Prostate gland (tissue), 2 donors: Measurements from ENCODE around the gene PDE4D. TPM values are rescaled to one million over a fixed set of nuclear protein-coding genes. Genes with fewer than 3 reads are reported as not detected.
A peak's percentile ranks its signal among the peaks of the same experiment; 100 is the strongest.

Experiments used
- DNase-seq: peaks from one replicate; pipeline ENCODE4 v3.0.0-alpha.2; 2019; ENCODE audit warnings: low spot score
- H3K27ac ChIP-seq, 2 donors: fragments of 200-600 bp; sonication (generic); 2 replicates each; pipeline ENCODE4 v1.5.1; 2017 to 2019
- H3K27me3 ChIP-seq: fragments of 200-600 bp; sonication (generic); replicated peaks from 2 replicates; pipeline ENCODE4 v1.5.1; 2019; ENCODE audit not compliant: insufficient read depth
- H3K36me3 ChIP-seq, 2 donors: fragments of 200-600 bp; sonication (generic); 1 replicate in 1 of 2; 2 replicates in 1 of 2; pipeline versions ENCODE4 v1.5.1 to v1.8.1; 2017 to 2019
- H3K4me1 ChIP-seq: fragments of 200-600 bp; sonication (generic); replicated peaks from 2 replicates; pipeline ENCODE4 v1.5.1; 2019
- H3K4me3 ChIP-seq, 2 donors: fragments of 200-600 bp; sonication (generic); 2 replicates each; pipeline ENCODE4 v1.5.1; 2017 to 2019
- H3K9me3 ChIP-seq: fragments of 200-600 bp; sonication (generic); 2 replicates; pipeline ENCODE4 v1.5.1; 2017
- CTCF ChIP-seq, 4 experiments: fragments of 200-600 bp in 2 of 4; fragments of 450-650 bp in 2 of 4; sonication (generic) in 2 of 4; IDR thresholded peaks; 1 replicate in 3 of 4; 2 replicates in 1 of 4; pipeline ENCODE4 v1.5.1; 2016 to 2019; ENCODE audit warnings: antibody characterized with exemption in 4 of 4, mild to moderate bottlenecking in 2 of 4, moderate library complexity in 2 of 4
- POLR2A ChIP-seq: fragments of 450-650 bp; IDR thresholded peaks from one replicate; pipeline ENCODE4 v1.6.1; 2016; ENCODE audit warnings: antibody characterized with exemption, mild to moderate bottlenecking
- POLR2AphosphoS5 ChIP-seq: sonication (generic); formaldehyde crosslinking; IDR thresholded peaks from one replicate; pipeline ENCODE4 v1.6.1; 2017; ENCODE audit warnings: antibody characterized with exemption
- WGBS: methylation state at CpG from one replicate; pipeline ENCODE4 v1.1.5; 2018; 5-methylcytosine and 5-hydroxymethylcytosine counted together
- intact Hi-C: fragments of 100-400 bp; cut with DNase I; formaldehyde crosslinking; loops from one replicate; pipeline ENCODE4 v1.14.2; 2022
- total RNA-seq, 2 donors: library from RNA; depleted of rRNA; stranded (reverse); fragments of >200 nt; gene quantifications; one replicate each; pipeline ENCODE4 v1.1.0, GENCODE V29; 2016

The PDE4D gene
- total RNA-seq, 2 donors from 2014 or later, result 64.2 to 75.6 TPM

GRCh38 chr5:59188419-59189225 is 704.9 kb downstream of the PDE4D start:
- no peaks in the 10 kb centered on the region for H3K36me3 ChIP-seq
- peak; percentile 87 to 95 (median 88) for TF ChIP-seq CTCF (IDR thresholded peaks at IDR 0.05)
- TF ChIP-seq POLR2AphosphoS5, result peak; percentile 57
- TF ChIP-seq POLR2A, result no peak
- peak overlapping the region; percentile 5 to 38 for H3K27ac ChIP-seq
- 12% methylated on average over 16 of the region's 16 CpGs for WGBS
- H3K9me3 ChIP-seq, result no peaks in the 10 kb centered on the region
- peak; percentile 65 for DNase-seq
- intact Hi-C loops, result loop anchor here (5.0 to 10.0 kb wide), 2 partner anchors 179 to 476 kb away; no protein-coding TSS in a partner anchor
- H3K4me1 ChIP-seq, result no peaks in the 10 kb centered on the region
- no peak overlapping the region for H3K4me3 ChIP-seq
- no peaks in the 10 kb centered on the region for H3K27me3 ChIP-seq

GRCh38 chr5:59187857-59188256 is 705.7 kb downstream of the PDE4D start:
- TF ChIP-seq POLR2A, result no peak
- TF ChIP-seq POLR2AphosphoS5, result no peak
- TF ChIP-seq CTCF (IDR thresholded peaks at IDR 0.05), result no peak
- H3K27me3 ChIP-seq, result no peaks in the 10 kb centered on the region
- H3K36me3 ChIP-seq, result no peaks in the 10 kb centered on the region
- no peaks in the 10 kb centered on the region for H3K4me1 ChIP-seq
- no peaks in the 10 kb centered on the region for H3K9me3 ChIP-seq
- H3K4me3 ChIP-seq, result no peak overlapping the region
- WGBS, result 38% methylated on average over 4 of the region's 4 CpGs
- peak overlapping the region in 1 of 2 donors; percentile 5 for H3K27ac ChIP-seq
- intact Hi-C loops, result loop anchor here (5.0 to 10.0 kb wide), 2 partner anchors 179 to 477 kb away; no protein-coding TSS in a partner anchor
- no peak for DNase-seq

GRCh38 chr5:59186623-59187022 is 706.9 kb downstream of the PDE4D start:
- no peak for DNase-seq
- intact Hi-C loops, result loop anchor here (5.0 to 10.0 kb wide), 2 partner anchors 181 to 478 kb away; no protein-coding TSS in a partner anchor
- TF ChIP-seq POLR2A (no peak), CTCF (IDR thresholded peaks at IDR 0.05) (no peak), POLR2AphosphoS5 (no peak)
- H3K27me3 ChIP-seq, result no peaks in the 10 kb centered on the region
- no peak overlapping the region for H3K4me3 ChIP-seq
- H3K27ac ChIP-seq, result no peak overlapping the region
- WGBS, result 70% methylated on average over 8 of the region's 8 CpGs
- H3K4me1 ChIP-seq, result no peaks in the 10 kb centered on the region
- H3K9me3 ChIP-seq, result no peaks in the 10 kb centered on the region
- H3K36me3 ChIP-seq, result no peaks in the 10 kb centered on the region

- WGBS, result 84% methylated on average over 5 of the region's 5 CpGs
- no peak for TF ChIP-seq POLR2A
- TF ChIP-seq POLR2AphosphoS5, result no peak
- H3K4me3 ChIP-seq, result no peak overlapping the region
- no peak for DNase-seq
- intact Hi-C loops, result loop anchor here (5.0 to 10.0 kb wide), 2 partner anchors 181 to 479 kb away; no protein-coding TSS in a partner anchor
- no peaks in the 10 kb centered on the region for H3K4me1 ChIP-seq
- H3K9me3 ChIP-seq, result no peaks in the 10 kb centered on the region
- H3K27me3 ChIP-seq, result no peaks in the 10 kb centered on the region
- H3K36me3 ChIP-seq, result no peaks in the 10 kb centered on the region
- no peak overlapping the region for H3K27ac ChIP-seq
Observed at GRCh38 chr5:59185757-59186385, 707.7 kb downstream of the PDE4D start.

GRCh38 chr5:59184769-59185168 is 708.8 kb downstream of the PDE4D start:
- H3K36me3 ChIP-seq, result no peaks in the 10 kb centered on the region
- DNase-seq, result no peak
- no peak overlapping the region for H3K4me3 ChIP-seq
- no peaks in the 10 kb centered on the region for H3K27me3 ChIP-seq
- TF ChIP-seq CTCF (IDR thresholded peaks at IDR 0.05), result no peak
- no peak for TF ChIP-seq POLR2AphosphoS5
- no peak for TF ChIP-seq POLR2A
- intact Hi-C loops, result loop anchor here (5.0 to 10.0 kb wide), 2 partner anchors 183 to 480 kb away; no protein-coding TSS in a partner anchor
- no peaks in the 10 kb centered on the region for H3K9me3 ChIP-seq
- 77% methylated on average over 6 of the region's 6 CpGs for WGBS
- no peak overlapping the region for H3K27ac ChIP-seq
- H3K4me1 ChIP-seq, result no peaks in the 10 kb centered on the region
